ENCODE data around the gene LIFR.

The LIFR gene

DNA sequence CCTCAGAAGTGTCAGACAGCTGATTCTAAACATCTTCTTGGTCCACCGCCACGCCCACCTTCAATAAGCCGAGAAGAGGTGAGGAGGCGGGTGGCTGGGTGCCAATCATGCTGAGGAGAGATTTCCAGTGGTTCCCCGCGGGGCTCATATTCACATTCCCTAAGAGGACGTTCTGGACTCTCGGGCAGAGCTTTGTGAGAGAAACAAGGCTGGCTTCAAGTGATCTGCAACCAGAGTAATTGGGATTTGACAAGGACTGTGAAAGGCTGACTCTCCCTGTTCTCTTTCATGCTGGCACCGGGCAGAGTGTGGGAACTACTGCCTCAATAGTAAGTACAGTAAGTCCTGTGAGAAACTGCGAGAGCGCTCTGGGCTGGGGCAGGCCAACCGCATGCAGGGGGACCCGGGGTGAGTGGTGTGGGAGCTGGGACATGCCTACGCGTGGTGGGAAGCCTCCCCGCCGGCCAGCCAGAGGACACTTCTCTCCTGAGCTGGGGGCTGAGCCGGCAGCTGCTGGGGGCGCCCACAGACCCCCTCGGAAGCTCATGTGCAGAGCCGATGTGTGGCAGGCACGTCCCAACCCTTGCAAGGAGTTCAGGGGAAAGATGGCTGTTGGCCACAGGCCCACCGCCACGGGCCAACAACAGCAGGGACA lies 110.9 kb downstream of the LIFR start:
- peak in 5 of 58 donors; percentile 10 to 25 (median 18) for DNase-seq

DNA sequence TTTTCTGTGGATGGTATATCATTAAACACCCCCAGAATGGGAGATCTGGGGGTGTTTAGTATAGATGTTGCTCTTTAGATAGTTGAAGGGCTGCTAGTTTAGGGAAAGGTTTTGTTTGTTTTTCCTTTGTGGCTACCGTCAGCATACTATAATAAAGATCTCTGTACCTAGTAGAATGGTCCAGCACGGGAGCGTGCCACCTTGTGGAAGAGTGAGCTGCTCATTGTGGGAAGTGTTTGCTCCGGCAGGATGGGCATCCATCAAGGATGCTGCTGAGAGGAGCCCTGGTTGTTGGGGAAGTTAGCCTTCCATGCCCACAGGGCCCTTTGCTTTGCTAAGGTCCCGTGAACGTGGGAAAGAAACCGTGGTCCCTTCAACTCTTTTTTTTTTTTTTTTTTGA lies 113.1 kb downstream of the LIFR start:
- no peak for DNase-seq

DNA sequence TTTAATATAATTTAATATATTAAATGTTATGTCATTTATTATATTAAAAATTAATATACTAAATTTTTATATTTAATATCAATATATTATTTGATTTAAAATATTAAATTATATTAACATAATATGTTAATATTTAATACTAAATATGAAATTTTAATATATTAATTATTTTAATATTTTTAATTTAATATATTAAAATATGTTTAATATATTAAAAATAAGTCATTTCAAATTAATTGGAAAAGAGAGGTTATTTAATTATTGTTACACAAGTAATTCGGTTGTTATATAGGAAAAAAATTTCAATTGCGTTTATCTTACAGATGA lies 114.2 kb downstream of the LIFR start:
- DNase-seq = no peak

DNA sequence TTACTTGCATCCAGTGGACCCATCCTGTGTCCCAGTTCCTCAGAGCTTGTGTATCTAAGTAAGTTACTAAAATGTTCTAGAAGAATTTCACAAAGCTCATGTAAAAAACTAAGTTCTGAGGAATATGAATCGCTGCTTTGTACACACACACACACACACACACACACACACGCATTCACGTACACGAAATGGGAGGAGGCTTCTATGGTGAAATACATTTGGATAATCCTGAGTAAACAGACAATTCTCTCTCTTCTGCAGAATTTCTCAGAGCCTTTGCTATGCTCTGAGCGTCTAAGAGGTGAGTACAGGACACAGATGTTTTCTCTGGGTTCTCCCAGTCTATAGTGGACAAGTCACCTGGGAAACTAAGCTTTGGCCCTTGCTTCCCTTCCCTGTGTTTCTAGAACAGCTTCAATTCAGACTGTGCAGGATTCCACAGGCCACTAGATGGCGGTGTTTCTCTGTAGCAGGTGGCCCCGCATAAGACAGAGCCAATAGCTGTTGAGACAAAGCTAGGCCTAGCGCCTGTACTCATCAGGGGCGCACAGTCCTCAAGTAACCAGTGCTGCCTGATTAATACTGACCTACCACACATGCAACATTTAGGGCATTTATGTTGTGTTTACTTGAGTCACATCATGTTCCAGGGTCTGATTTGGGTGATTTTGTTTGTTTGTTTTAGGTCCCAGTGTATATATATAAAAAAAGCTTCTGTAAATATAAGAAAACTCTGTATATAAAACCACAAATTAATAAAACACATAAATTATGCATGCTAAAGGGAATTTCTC lies 114.8 kb downstream of the LIFR start:
- peak in 57 of 58 donors; percentile 11 to 93 (median 77) for DNase-seq

DNA sequence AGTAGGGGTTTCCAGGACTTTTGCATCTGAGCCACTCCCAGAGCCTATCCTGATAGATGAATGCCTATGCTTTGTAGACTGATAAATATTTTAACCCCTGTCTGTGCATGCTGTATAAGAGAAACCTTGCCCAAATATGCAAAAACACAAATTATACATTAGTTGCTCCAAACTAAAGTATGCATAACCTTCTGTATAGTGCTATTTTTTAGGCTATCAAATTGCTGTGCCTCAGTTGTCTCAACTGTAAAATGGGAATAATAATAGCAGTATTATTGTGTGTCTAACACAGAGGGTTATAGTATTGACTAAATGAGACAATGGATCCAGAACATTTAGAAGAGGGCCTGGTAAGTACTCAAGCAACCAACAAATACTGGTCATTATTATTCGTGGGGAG lies 117.7 kb downstream of the LIFR start:
- DNase-seq = no peak

DNA sequence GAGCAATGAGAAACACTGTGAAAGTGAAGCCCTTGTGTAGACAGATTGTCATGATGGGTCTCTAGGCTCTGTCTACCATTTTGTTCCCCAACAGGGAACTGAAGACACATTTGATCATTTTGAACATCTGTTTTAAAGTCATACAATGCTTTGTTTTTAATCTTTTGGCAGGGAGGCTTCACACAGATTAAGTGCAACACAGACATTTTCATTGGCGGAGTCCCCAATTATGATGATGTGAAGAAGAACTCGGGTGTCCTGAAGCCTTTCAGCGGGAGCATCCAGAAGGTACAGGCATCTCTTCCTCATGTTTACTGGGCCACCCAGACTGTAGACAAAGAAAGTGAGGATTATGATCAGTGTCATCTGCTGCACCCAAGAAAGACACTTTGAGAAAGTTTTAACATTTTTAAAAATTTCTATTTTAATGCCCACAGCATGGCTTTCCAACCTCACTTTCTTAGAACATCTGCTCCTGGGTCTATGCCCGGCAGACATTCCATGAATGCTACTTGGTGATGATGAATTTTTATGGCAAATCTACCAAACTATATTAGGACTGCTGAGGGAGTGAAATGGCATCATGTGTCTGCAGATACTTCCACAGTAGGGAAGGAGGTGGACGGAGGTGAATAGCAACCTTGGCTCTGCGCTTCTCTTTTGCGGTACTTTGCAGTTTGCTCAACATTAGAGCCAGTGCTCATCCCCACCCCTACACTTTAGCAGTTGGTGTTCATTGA lies 121.3 kb downstream of the LIFR start:
- DNase-seq = peak in 3 of 58 donors; percentile 5 to 24 (median 9)

DNA sequence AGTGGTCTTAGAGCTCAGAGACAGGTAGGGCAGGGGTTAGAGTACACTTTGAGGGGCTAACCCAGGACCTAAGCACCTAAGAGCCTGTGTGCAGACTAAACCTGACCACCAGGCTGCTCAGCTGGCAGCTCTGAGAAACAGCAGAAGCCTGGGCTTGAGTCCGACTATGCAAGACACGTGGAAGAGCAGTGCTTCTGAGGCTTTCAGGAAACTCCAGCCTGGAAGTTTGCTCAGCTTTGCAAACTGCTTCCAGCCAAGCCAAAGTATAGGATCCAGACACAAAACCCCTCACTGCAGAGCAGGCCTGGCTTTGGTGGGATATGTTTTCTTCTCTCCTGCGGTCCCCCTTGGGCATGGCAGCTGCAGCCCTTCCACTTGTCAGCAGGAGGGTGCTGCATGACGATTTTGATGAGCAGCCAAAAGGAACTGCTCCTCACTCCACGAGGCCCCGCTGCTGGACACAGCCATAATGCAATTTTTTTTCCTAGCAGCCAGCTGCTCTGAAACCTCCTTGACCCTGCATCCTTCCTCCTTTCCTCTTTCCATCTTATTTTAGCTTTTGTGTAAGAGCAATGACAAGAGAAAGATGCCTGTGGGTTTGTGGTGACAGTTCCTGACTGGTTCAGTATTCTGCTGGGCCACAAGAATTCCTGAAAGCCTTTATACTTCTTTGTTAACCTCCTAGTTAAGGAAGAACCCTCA lies 123.1 kb downstream of the LIFR start:
- DNase-seq = peak in 1 of 58 donors; percentile 8

DNA sequence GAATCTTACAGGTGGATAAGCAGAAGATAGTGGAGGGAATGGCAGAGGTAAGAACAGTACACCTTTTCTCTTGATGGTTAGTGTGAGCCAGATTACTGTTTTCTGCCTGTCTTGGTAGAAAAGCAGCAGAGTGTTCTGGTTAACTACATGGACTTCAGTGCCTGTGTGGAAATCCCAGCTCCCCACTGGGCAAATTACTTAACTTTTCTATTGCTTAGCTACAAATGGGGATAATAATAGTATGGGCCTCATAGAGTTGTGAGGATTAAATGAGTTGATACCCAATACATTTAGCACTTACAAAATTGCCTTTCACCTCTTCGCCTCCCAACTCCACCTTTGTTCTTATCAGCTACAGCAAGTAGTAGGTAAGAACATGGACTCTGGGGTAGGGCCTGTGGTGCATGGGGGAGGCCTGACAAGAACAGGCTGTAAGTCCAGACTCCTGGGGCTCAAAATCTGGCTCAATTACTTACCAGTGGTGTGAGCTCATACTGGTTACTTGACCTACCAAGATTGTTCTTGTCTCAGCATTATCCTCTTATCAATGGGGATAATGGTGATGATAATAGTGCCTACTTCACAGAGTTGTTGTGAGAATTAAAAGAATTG lies 125.1 kb downstream of the LIFR start:
- no peak for DNase-seq

DNA sequence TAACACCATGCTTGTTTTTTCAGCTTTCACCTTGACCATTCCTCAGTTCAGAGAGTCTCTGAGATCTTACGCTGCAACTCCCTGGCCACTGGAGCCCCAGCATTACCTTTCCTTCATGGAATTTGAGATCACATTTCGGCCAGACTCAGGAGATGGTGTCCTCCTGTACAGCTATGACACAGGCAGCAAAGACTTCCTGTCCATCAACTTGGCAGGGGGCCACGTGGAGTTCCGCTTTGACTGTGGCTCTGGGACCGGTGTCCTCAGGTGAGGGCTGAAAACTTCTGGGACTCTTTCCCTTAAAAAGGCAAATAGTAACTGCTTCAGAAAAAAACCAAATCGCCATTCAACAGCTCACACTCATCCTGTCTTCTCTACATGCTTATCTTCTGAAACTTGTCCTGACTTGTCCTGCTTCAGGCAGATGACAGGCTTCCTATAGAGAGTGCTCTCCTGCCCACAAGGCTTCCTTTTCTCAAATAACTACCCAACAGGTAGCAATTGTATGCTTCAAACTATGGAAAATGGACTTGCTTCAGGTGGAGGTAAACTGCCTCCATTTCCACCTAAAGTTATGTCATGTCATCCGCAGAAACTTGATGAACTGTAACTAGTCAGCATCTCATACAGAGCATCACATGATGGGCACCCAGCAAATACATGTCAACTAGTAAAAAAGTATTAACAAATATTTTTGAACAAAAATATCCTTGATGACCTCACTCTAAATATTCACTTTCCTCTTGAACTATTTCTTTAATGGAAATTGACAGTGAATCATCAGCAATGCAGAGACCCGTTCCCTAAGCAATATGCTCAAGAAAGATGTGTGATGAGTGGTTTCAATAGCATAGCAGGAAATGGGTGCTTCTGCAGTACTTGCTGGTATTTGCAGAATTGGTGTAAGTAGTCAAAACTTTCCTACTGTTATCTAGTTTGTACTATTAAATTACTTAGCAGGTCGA lies 129.2 kb downstream of the LIFR start:
- no peak for DNase-seq

DNA sequence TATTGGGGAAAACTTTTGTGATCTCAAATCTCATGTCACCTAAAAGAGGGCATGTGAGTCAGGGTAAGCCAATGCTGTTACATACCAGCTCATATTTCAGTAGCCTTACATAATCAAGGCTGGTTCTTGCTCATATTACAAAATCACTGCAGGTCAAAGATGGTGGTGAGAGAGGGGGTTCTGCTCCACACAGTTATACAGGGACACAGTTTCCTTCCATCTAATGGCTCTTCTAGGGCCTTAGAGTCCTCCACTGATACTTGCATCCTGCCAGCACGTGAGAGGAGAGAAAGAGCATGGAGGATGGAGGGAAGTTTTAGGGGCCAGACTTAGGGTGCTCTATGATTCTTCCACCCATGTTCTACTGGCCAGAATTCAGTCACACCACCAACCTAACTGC lies 130.0 kb downstream of the LIFR start:
- DNase-seq = no peak

All from anterior cingulate cortex (tissue), 58 donors.